KOPT-K1 (cell line): Measurements from ENCODE around the gene SLC9A3.

Experiments
- H3K27ac ChIP-seq: fragments of 200-600 bp; sonication (generic); 2 replicates; pipeline ENCODE4 v1.5.1; 2016; ENCODE audit warnings: antibody characterized with exemption, mild to moderate bottlenecking, low read depth, low read length; ENCODE audit not compliant: poor library complexity, severe bottlenecking
- H3K36me3 ChIP-seq: fragments of 200-600 bp; sonication (generic); 2 replicates; pipeline ENCODE4 v1.5.1; 2017; ENCODE audit warnings: antibody characterized with exemption, mild to moderate bottlenecking, low read length, moderate library complexity; ENCODE audit not compliant: insufficient read depth
- H3K9me3 ChIP-seq: fragments of 200-600 bp; sonication (generic); 2 replicates; pipeline ENCODE4 v1.5.1; 2017; ENCODE audit warnings: antibody characterized with exemption, low read length, mild to moderate bottlenecking; ENCODE audit not compliant: insufficient read depth, poor library complexity, severe bottlenecking

The SLC9A3 gene

DNA sequence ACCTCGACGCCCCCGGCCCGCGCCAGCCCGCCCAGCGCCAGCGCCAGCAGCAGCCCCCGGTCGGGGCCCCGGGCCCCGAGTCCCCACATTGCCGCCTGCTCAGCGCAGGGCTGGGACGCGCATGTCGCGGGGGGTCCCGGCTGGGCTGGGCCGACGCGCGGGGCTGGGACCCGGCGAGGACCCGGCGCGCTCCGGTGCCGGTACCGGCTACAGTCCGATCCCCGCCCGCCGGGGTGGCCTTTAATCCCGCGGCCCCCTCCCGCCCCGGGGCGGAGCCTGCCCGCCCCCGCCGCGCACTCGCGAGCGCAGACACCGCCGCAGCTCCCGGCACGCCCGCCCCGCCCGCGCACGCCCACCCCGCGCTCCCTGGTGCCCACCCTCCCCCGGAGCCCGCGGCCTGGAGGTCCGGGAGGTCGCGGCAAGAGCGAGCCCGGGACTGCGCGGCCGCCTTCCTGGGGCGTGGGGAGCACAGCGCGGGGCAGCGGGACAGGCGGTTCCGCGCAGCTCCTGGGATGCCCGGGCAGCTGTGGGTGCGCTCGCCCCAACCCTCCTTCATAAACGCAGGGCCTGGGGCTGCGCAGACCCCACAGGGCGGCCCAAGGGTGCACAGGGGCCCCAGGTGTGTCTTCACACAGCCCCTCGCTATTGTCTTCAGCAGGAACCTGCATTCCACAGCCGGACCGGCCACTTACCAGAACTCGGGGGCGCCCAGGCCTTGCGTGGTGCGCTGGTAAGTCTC is at the start of gene SLC9A3:
SLC9A3 (minus strand) TSS at position 216 of the 739 bp plus-strand sequence.
- no peaks in the 10 kb centered on the region for H3K9me3 ChIP-seq
- H3K27ac ChIP-seq: no peak within 1 kb of the TSS
- no peaks in the 10 kb centered on the region for H3K36me3 ChIP-seq

DNA sequence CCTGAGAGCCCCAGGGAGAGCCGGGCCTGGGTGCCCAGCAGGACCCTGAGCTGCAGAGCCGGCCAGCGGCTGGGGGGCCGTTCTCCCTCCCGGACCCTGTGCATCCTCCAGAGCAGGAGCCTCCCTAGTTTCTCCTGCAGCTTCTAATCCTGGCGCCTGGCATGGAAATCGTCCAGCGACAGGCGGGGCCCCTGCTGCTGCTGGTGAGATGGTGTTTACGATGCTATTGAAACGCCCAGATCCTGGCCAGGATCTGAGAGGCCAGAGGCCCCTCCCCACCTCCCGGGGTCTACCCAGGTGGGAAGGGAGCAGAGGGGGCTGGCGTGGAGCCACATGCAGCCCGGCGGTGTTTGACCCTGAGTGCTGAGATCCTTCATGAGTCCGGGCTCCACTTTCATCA is 49.7 kb upstream of the SLC9A3 start:
- Histone ChIP-seq H3K27ac (no peak overlapping the region), H3K36me3 (no peaks in the 10 kb centered on the region), H3K9me3 (peaks cover 25% of the 10 kb centered on the region)

DNA sequence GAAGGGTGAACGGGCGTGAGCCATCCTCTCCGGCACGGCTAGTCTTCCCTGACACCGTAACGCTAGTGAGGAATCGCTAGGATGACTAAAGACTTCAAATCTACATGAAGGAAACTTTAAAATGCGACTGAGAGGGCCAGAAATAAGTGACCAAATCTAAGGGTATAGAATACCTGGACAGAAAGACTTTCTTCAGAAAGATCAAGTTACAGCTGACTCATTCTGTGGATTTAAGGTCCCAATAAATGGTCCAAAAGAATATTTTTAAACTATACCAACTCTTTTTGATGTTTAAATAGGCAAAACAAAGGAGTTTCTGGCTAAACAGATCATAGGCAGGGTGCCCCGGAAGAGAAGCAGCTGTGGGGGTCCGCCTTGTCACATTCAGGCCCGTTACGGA is 49.0 kb upstream of the SLC9A3 start:
- Histone ChIP-seq H3K36me3 (no peaks in the 10 kb centered on the region), H3K27ac (no peak overlapping the region), H3K9me3 (peaks cover 22% of the 10 kb centered on the region)

DNA sequence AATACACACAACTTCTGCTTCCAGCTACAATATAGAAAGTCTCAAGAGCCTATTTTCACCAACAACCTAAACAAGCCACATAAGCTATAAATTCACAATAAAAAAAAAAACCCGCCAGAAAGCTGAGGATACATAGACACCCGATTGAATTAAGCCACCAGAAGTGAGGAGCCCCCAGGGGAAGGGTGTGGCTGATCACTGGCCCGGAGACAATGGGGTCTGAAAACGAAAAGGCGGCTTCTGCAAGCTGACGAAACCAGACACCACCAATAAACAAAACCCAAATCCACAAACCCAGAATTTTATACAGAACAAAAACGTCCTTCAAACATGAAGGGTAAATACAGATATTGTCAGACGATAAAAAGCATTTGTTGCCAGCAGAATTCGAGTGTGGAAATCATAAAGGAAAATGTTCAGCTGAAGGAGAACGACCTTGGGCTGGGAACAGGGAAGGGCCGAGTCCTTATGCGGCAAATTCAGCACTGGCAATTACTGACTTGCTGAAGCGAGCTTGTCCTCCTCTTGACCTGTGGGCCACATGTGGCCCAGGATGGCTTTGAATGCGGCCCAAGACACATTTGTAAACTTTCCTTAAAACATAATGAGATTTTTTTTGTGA is 48.3 kb upstream of the SLC9A3 start:
- H3K9me3 ChIP-seq: peaks cover 22% of the 10 kb centered on the region
- no peak overlapping the region for H3K27ac ChIP-seq
- H3K36me3 ChIP-seq: no peaks in the 10 kb centered on the region

DNA sequence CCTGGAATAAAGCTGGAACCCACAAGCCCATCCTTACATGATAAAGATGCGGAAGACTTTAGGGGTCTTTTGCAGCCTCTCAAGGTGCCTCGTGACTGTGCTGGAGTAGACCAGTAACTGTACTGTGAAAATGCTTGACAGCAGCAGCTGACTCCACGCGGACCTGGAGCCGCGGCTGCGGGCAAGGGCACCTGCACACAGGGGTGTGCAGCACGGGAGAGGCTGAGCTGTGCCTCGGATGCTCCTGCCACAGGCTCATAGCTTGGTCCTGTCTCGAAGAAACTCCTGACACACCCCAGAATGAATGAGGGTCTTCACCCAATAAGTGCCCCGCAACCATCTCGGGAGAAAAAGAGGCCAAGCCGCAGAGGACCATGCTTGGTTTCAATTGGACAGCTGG is 47.5 kb upstream of the SLC9A3 start:
- Histone ChIP-seq H3K27ac (no peak overlapping the region), H3K36me3 (no peaks in the 10 kb centered on the region), H3K9me3 (peaks cover 15% of the 10 kb centered on the region)

DNA sequence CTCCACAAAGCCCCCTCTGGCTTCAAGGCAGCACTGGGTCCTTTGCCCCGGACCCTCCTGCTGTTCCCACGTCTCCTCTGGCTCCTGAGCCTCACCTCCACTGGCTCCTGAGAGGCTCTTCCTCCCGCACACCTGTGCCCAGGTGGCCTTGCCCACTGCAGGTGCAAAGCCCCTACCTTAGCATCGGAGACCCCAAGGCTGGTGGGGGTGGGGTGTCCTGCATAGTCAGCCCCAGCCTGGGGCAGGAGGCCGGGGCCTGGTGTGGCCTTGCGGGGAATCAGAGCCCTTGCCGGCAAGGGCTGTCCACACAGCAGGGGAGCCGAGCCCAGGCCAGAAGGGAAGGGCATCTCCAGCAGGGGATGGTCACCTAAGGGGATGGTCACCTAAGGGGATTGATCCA is 46.6 kb upstream of the SLC9A3 start:
- H3K9me3 ChIP-seq: peaks cover 6% of the 10 kb centered on the region

DNA sequence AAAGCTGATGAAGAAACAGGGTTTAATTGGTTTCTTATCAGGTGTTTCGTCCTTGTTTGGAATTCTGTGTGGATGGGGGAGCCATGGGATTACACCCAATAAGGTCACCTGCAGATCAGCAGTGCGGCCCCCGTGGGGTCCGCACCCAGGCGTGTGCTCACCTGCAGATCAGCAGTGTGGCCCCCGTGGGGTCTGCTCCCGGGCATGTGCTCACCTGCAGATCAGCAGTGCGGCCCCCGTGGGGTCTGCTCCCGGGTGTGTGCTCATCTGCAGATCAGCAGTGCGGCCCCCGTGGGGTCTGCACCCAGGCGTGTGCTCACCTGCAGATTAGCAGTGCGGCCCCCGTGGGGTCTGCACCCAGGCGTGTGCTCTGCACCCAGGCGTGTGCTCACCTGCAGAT is 46.2 kb upstream of the SLC9A3 start:
- peaks cover 2% of the 10 kb centered on the region for H3K9me3 ChIP-seq
- no peak overlapping the region for H3K27ac ChIP-seq
- no peaks in the 10 kb centered on the region for H3K36me3 ChIP-seq

More for the DNA sequence above, 46.6 kb upstream of the SLC9A3 start:
- H3K27ac ChIP-seq: no peak overlapping the region
- H3K36me3 ChIP-seq: no peaks in the 10 kb centered on the region

DNA sequence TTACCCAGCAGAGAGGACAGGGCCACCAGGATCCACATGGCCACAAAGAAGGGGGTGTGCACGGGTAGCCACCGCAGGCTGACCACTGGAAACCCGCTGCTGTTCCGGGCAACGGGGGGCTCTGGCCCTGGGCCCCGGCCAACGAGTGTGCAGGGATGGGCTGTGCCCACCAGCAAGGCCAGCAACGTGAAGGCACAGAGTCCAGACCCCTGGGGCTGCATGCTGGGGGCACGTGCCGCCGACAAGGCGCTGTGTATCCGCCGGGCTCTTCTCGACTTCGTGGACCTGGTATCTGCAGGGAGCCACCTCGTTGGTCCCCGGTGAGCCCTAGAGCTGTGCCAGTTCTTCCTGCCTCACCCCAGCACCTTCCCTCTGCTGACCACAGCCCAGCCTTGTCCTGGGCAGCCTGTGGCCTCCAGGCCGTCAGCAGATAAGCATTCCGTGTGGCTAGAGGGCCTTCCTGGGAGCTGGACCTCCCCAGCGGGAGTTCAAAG is 45.7 kb upstream of the SLC9A3 start:
- H3K9me3 ChIP-seq: no peaks in the 10 kb centered on the region
- no peak overlapping the region for H3K27ac ChIP-seq
- H3K36me3 ChIP-seq: no peaks in the 10 kb centered on the region

DNA sequence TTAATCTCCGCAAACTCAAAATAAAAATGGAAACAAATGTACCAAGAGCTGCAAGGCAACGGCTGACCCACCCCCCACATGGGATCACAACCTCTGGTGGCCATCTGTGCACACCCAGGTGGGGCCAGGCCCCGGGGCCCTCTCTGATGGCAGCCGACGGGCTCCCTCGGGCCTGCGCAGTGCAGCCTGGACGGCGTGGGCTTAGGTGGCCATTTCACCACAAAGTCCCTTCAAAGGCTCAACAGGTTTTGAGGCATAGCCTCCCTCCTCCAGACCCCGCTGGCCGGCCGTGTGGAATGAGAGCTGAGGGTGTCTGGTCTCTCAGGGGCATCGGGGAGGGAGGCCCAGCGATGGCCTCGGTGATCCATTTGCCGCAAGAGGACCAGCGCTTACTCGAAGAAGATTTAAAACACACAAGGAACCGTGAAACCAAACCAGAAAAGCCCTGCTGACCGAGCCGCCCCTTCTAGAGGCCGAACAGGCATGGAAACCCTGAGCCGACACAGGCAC is 45.2 kb upstream of the SLC9A3 start:
- Histone ChIP-seq H3K36me3 (no peaks in the 10 kb centered on the region), H3K9me3 (no peaks in the 10 kb centered on the region), H3K27ac (no peak overlapping the region)

DNA sequence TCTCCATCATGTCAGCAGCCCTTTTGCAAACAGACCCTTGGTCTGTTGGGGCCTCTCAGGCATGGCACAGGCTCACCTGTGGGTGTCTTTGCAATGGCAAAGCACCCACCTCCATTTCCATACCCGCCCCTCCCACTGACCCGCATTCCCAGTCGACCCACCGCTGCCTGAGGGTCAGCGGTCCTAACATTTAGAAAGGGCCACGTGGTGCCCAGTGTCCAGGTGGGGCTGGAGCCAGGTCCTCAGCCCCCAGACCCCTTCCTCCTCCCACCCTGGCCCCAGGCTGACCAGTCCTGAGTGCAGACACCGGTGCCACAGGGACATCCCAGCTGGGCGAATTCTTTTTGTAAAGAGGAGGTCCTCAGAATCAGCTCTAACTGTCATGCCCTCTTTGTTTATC is 44.6 kb upstream of the SLC9A3 start:
- no peaks in the 10 kb centered on the region for H3K36me3 ChIP-seq
- H3K9me3 ChIP-seq: no peaks in the 10 kb centered on the region
- no peak overlapping the region for H3K27ac ChIP-seq

DNA sequence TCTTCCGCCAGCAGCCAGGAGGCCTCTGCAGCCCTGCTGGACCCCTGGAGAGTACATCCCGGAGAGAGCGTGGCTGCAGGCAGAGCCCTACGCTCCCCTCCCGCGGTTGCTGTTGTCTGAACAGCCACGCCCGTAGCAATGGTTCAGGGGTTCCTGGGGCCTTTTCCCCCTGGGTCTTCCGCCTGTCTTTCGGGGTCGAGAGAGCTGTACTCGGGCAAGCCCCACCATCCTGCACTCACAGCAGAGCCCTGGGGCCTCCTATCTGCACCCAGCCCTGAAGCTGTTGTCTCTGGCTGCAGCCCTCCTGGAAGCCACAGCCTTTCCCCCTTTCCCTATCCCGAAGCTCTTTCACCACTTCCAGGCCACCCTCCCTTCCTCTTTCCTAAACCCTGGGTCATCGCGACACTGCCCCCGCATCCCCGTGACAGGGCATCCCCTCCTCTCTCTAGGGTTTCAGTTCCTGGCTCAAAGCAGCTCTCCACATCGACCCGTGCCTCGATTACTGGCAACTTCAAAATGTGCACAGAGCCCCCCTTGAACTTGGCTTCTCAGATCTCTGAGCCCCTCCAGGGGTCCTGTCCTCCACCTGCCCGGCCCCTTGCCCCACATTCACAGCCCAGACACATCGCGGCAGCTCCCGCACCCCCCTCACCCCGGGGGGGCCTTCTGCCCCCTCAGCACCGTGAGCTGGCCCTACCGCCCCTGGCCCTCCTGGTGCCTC is 44.0 kb upstream of the SLC9A3 start:
- H3K27ac ChIP-seq: no peak overlapping the region
- H3K36me3 ChIP-seq: no peaks in the 10 kb centered on the region
- H3K9me3 ChIP-seq: no peaks in the 10 kb centered on the region

DNA sequence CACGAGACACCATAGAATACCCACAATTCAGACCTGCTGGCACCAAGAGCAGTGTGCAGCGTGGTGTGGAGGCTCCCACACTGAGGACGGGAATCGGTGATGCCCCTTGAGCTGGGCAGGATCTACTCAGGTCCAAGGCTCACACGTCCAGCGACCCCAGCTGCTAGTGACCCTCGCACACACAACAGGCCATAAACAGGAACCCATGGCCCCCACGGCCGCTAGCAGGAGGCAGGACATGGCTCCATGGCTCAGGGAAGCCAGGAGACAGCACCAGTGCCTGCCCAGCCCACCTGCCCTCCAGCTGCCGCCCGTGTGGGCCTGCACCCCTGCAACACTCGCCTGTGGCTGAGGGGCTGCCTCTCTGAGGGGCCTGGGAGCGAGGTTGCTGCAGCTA is 43.4 kb upstream of the SLC9A3 start:
- H3K9me3 ChIP-seq: no peaks in the 10 kb centered on the region
- no peak overlapping the region for H3K27ac ChIP-seq

DNA sequence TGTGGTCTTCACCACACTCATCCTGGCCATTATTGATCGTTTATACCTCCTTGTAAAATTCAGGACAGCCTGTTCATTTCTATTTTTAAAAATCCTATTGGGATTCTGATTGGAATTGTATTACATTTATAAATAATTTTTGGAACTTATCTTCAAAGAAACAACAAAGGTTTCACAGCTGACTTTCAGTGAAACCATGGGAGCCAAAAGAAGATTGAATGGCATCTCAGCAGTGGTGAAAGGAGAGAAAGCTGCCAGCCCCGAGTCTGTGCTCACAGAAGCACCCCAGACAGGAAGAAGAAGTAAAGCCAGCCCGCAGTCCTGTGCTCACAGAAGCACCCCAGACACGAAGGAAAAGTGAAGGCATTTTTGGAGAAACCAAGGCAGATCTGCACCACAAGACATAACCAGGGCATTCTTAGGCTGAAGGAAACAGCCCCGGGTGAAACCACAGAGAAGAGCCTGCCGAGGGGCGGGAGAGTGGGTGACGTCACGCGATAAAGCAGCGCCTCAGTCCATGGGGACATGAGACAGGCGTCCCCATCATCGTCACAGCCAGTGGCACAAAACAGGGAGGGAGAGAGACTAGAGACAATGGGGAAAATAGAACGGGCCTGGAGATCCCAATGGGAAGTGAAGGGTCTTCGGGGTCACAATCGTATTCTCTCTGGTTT is 42.5 kb upstream of the SLC9A3 start:
- Histone ChIP-seq H3K9me3 (no peaks in the 10 kb centered on the region), H3K27ac (no peak overlapping the region), H3K36me3 (no peaks in the 10 kb centered on the region)

More for the DNA sequence above, 43.4 kb upstream of the SLC9A3 start:
- H3K36me3 ChIP-seq: no peaks in the 10 kb centered on the region

DNA sequence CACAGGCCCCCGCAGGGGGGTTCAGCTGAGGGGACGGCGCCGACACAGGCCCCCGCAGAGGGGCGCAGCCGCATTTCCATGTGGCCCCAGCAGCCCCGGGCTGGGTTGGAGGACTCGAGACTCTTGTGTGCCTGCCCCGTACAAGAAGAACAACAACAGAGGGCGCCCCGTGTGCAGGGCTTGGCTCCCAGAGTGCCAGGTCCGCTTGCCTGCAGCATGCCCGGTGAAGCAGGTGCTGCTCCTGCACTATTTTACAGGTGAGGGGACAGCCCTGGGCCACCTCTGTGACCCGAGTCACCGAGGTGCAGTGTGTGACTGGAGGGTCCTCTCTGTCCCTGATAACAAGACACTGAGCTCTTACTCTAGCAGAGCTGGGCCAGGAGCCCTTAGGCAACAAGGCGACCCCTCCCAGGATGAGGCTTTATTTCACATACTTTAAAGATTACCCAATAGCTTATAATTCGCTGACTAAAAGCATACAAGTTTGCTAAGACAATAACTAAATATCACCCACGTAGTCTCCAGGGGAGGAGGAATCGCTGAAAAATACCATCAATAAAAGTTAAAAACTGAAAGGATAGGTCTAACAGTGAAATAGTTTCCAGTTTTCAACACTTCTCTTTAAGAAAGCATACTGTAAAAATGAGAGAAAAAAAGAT is 41.7 kb upstream of the SLC9A3 start:
- Histone ChIP-seq H3K27ac (no peak overlapping the region), H3K36me3 (no peaks in the 10 kb centered on the region), H3K9me3 (no peaks in the 10 kb centered on the region)
